Measurements from ENCODE around the gene TMEM62.

TMEM62 gene

DNA sequence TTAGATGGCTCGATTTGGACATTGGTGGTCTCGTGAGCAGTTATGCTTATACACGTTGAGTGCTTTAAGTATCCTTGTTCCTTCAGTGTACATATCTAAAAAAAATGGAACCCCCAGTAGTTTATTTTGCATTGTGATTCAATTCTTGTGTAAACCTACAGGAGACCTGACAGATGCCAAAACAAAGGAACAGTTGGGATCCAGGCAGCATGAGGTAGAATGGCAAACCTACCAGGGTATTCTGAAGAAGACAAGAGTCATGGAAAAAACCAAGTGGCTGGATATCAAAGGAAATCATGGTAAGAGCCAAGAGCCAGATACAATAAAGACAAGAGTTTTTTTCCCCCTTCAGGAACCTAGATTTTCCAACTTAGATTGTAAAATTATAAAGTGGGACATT, 2.0 kb downstream of the TMEM62 start:
- no peak for TF ChIP-seq ZFX (IDR thresholded peaks at IDR 0.05)
- TF ChIP-seq, protein P1, sequence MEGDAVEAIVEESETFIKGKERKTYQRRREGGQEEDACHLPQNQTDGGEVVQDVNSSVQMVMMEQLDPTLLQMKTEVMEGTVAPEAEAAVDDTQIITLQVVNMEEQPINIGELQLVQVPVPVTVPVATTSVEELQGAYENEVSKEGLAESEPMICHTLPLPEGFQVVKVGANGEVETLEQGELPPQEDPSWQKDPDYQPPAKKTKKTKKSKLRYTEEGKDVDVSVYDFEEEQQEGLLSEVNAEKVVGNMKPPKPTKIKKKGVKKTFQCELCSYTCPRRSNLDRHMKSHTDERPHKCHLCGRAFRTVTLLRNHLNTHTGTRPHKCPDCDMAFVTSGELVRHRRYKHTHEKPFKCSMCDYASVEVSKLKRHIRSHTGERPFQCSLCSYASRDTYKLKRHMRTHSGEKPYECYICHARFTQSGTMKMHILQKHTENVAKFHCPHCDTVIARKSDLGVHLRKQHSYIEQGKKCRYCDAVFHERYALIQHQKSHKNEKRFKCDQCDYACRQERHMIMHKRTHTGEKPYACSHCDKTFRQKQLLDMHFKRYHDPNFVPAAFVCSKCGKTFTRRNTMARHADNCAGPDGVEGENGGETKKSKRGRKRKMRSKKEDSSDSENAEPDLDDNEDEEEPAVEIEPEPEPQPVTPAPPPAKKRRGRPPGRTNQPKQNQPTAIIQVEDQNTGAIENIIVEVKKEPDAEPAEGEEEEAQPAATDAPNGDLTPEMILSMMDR (conservative IDR thresholded peaks at IDR 0.05) = no peak
- H3K27ac ChIP-seq = no peak overlapping the region

DNA sequence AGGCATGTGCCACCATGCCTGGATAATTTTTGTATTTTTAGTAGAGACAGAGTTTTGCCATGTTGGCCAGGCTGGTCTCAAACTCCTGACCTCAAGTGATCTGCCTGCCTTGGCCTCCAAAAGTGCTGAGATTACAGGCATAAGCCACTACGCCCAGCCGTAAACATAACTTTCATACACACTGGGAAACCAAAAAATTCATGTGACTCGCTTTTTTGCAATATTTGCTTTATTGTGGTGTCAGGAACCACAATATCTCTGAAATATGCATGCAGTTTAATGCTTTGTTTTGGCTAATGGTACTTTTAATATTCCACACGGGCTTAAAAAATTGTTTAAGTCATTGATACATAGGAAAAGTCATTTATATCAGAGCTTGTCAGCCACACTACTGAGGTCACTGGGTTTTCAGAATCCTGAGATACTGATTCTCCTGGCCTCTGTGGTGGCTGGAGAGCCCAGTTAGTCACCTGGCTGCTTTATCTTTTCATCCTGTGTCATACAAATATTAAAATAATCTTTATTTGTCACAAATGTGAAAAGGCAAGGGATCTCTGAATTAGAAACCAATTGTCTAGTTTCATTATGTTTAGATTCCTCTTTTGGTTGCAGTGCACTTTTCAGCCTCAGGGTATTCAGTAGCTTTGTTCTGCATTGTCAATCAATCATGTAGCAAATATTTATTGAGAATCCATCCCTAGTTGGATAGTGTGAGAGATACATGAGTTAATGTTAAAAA, 10.0 kb downstream of the TMEM62 start:
- TF ChIP-seq ZFX (IDR thresholded peaks at IDR 0.05) = no peak
- TF ChIP-seq, protein P1 (conservative IDR thresholded peaks at IDR 0.05) = no peak
- H3K27ac ChIP-seq = no peak overlapping the region

DNA sequence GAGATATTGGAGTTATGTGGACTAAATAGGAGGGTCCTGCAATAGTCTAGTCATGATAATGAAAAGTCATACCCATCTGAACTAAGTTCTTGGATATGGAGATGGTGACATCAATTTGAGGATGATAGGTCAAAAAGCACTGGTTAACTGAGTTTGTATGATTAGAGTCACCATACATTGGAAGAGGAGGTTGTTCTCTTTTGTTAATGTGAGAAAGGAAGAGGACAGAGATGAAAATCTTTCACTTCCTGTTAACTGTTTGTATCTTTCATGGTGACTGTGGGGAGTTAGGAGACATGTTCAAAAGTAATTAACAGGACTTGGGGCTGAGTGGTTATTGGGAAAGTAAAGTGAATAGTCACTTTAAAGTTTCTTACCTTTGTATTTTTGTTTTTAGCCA, 11.1 kb downstream of the TMEM62 start:
- TF ChIP-seq, protein P1 (conservative IDR thresholded peaks at IDR 0.05) = no peak
- no peak for TF ChIP-seq ZFX (IDR thresholded peaks at IDR 0.05)
- no peak overlapping the region for H3K27ac ChIP-seq

DNA sequence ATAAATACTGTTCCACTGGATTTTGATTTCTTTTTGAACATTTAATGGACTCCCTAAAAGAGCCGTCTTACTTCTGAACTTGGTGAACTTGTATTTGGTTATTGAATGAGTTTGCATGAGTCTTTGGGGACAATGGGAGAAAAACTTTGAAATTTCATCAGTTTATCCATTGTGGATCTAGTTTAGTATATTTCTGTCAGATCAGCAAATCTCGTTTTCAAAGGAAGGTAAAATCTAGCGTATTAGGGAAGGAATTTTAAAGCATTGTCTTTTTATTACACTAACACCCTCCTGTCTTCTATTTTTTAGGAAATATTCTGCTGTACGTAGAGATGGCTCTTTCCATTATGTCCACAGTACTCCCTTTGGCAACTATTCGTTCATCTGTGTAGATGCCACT, 12.8 kb downstream of the TMEM62 start:
- TF ChIP-seq, protein P1 (conservative IDR thresholded peaks at IDR 0.05) = no peak
- TF ChIP-seq ZFX (IDR thresholded peaks at IDR 0.05) = no peak
- H3K27ac ChIP-seq = no peak overlapping the region

DNA sequence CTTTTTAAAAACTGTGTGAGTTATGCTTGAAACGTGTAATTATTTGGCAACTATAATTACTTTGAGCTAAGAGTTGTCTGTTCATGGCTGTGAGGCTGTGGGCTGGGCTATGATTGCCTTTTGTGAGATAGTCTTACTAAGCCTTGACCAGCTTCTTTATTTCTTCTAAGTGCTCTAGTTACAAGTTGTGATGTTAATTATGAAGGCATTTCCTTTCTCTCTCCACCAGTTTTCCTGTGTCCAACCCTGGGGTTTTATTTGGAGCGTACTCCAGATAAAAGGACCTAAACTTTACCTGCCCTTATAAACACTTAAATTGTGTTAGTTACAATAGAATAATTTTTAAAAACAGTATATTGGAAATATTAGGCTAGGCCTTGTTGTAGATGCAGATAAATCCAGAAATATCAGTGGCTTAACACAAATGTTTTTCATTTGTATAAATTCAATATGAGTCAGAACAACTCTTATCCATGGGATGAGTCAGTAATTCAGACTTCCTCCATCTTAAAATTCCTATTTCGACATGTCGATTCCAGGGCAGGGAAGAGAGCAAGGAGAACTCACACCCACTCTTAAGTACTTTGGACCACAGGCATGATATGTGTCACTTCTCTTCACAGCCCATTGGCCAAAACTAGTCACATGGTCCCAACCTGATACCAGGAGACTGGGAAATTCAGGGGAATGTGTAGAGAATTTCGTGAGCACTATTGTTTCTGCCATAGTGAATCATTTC, 17.0 kb downstream of the TMEM62 start:
- no peak for TF ChIP-seq ZFX (IDR thresholded peaks at IDR 0.05)
- TF ChIP-seq, protein P1 (conservative IDR thresholded peaks at IDR 0.05) = no peak
- H3K27ac ChIP-seq = no peak overlapping the region

DNA sequence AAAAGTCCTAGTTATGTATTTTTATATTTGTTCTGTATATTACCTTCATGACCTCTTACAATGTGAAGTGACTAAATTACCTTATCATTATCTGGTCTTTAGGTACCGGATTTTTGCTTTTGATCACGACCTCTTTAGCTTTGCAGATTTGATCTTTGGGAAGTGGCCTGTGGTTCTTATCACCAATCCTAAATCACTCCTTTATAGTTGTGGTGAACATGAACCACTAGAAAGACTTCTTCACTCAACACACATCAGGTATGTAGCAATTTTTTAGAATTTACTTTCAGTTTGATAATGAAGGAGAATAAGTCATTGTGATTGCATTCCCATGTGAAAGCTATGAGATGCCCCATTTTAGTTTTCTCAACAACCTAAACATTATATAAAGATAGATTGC, 18.3 kb downstream of the TMEM62 start:
- no peak overlapping the region for H3K27ac ChIP-seq
- TF ChIP-seq, protein P1 (conservative IDR thresholded peaks at IDR 0.05) = no peak
- TF ChIP-seq ZFX (IDR thresholded peaks at IDR 0.05) = no peak

DNA sequence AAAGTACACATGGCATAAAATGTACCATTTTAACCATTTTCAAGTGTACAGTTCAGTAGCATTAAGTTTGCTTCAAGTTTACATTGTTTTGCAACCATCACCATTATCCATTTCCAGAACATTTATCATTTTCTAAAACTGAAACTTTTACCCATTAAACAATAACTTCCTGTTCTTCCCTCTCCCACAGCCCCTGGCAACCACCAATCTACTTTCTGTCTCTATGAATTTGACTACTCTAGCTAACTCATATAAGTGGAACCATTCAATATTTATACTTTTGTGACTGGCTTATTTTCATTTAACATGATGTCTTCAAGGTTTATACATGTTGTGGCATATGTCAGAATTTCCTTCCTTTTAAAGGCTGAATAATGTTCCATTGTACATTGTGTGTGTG, 19.9 kb downstream of the TMEM62 start:
- H3K27ac ChIP-seq = no peak overlapping the region
- TF ChIP-seq ZFX (IDR thresholded peaks at IDR 0.05) = no peak
- TF ChIP-seq, protein P1 (conservative IDR thresholded peaks at IDR 0.05) = no peak
